IMR-90 (cell line): ENCODE data around the gene CHST8. TPM values are rescaled to one million over a fixed set of nuclear protein-coding genes. Genes with fewer than 3 reads are reported as not detected.

ENCODE experiments used
- ATAC-seq: fragments of 200-7000 bp; cut with Tn5 transposase; 2 replicates; pipeline ENCODE4 v1.9.1; 2020; ENCODE audit warnings: low read depth, mild to moderate bottlenecking, moderate library complexity
- BruUV-seq: library from RNA; stranded (reverse); fragments of 400-500 nt; replicated peaks from 2 replicates; lab custom pipeline; 2021; lab: Mats Ljungman, UMichigan
- CTCF ChIA-PET: fragments of 300-600 bp; formaldehyde crosslinking; extraction: SDS; loops from one replicate; lab custom pipeline; 2021; ENCODE audit warnings: antibody characterized with exemption; lab: Yijun Ruan, JAX
- POLR2A ChIA-PET: fragments of 300-600 bp; sonication (Branson Sonifier 250); formaldehyde crosslinking; loops from one replicate; lab custom pipeline; 2022; ENCODE audit warnings: antibody characterized with exemption; ENCODE audit not compliant: unreplicated experiment; lab: Charles Lee
- DNase-seq: peaks from one replicate; pipeline ENCODE4 v3.0.0; 2013
- H2AFZ ChIP-seq: replicated peaks from 2 replicates; pipeline ENCODE3; 2013; ENCODE audit warnings: low read length, mild to moderate bottlenecking; ENCODE audit not compliant: poor library complexity
- H2AK5ac ChIP-seq: 2 replicates; pipeline ENCODE4 v1.6.1; 2013; ENCODE audit warnings: low read depth, low read length, inconsistent platforms
- H2AK9ac ChIP-seq: replicated peaks from 2 replicates; pipeline ENCODE3; 2013; ENCODE audit warnings: mild to moderate bottlenecking, low read depth, low read length, moderate library complexity; ENCODE audit not compliant: poor library complexity
- H2BK120ac ChIP-seq: 2 replicates; pipeline ENCODE4 v1.6.1; 2013; ENCODE audit warnings: low read depth, low read length, inconsistent platforms
- H2BK15ac ChIP-seq: 3 replicates; pipeline ENCODE4 v1.6.1; 2013; ENCODE audit warnings: low read depth, low read length, inconsistent platforms
- H2BK20ac ChIP-seq: 2 replicates; pipeline ENCODE4 v1.6.1; 2013; ENCODE audit warnings: low read depth, mild to moderate bottlenecking, inconsistent platforms, low read length, moderate library complexity
- H2BK5ac ChIP-seq: 2 replicates; pipeline ENCODE4 v1.6.1; 2013; ENCODE audit warnings: mild to moderate bottlenecking, low read depth, low read length, inconsistent platforms; ENCODE audit not compliant: poor library complexity, severe bottlenecking
- H3K14ac ChIP-seq: replicated peaks from 2 replicates; pipeline ENCODE4 v1.6.1; 2013; ENCODE audit warnings: low read depth, low read length, inconsistent platforms
- H3K18ac ChIP-seq: 2 replicates; pipeline ENCODE4 v1.6.1; 2013; ENCODE audit warnings: low read depth, low read length, control low read depth
- H3K23ac ChIP-seq: 2 replicates; pipeline ENCODE4 v1.6.1; 2013; ENCODE audit warnings: low read depth, low read length, inconsistent platforms
- H3K27ac ChIP-seq: 2 replicates; pipeline ENCODE4 v1.5.1; 2013; ENCODE audit warnings: mild to moderate bottlenecking, control low read depth, low read length; ENCODE audit not compliant: insufficient read depth
- H3K27me3 ChIP-seq: 2 replicates; pipeline ENCODE4 v1.6.1; 2013; ENCODE audit warnings: low read length; ENCODE audit not compliant: control insufficient read depth, insufficient read depth
- H3K36me3 ChIP-seq: 2 replicates; pipeline ENCODE4 v1.6.1; 2013; ENCODE audit warnings: low read length, mixed read lengths; ENCODE audit not compliant: control insufficient read depth, insufficient read depth
- H3K4ac ChIP-seq: 2 replicates; pipeline ENCODE4 v1.6.1; 2013; ENCODE audit warnings: low read depth, low read length, inconsistent platforms
- H3K4me1 ChIP-seq: 2 replicates; pipeline ENCODE4 v1.6.1; 2013; ENCODE audit warnings: low read length, mixed read lengths; ENCODE audit not compliant: control insufficient read depth, insufficient read depth
- H3K4me2 ChIP-seq: 2 replicates; pipeline ENCODE4 v1.6.1; 2013; ENCODE audit warnings: low read depth, mild to moderate bottlenecking, control low read depth, low read length, moderate library complexity
- H3K4me3 ChIP-seq: 2 replicates; pipeline ENCODE4 v1.5.1; 2013; ENCODE audit warnings: low read depth, mild to moderate bottlenecking, control low read depth, low read length, moderate library complexity; ENCODE audit not compliant: insufficient read depth
- H3K56ac ChIP-seq: 2 replicates; pipeline ENCODE4 v1.6.1; 2013; ENCODE audit warnings: low read length, inconsistent platforms; ENCODE audit not compliant: insufficient read depth; ENCODE audit errors: extremely low read depth
- H3K79me1 ChIP-seq, 2 experiments: 2 replicates each; pipeline ENCODE4 v1.6.1; 2013; ENCODE audit warnings: low read length in 2 of 2, inconsistent platforms in 1 of 2, low read depth in 1 of 2
- H3K9ac ChIP-seq: 2 replicates; pipeline ENCODE4 v1.6.1; 2013; ENCODE audit warnings: low read depth, low read length, control low read depth
- H3K9me1 ChIP-seq: 2 replicates; pipeline ENCODE4 v1.6.1; 2013; ENCODE audit warnings: low read length, inconsistent platforms; ENCODE audit not compliant: insufficient read depth
- H3K9me3 ChIP-seq: 2 replicates; pipeline ENCODE4 v1.6.1; 2013; ENCODE audit warnings: low read length; ENCODE audit not compliant: control insufficient read depth, insufficient read depth
- H4K20me1 ChIP-seq: 2 replicates; pipeline ENCODE4 v1.6.1; 2013; ENCODE audit warnings: low read length, inconsistent platforms; ENCODE audit not compliant: insufficient read depth
- H4K5ac ChIP-seq: 2 replicates; pipeline ENCODE4 v1.6.1; 2013; ENCODE audit warnings: mild to moderate bottlenecking, low read depth, low read length, control low read depth
- H4K8ac ChIP-seq, 2 experiments: 2 replicates each; pipeline ENCODE4 v1.6.1; 2013; ENCODE audit warnings: low read depth in 2 of 2, low read length in 2 of 2, control low read depth in 1 of 2, inconsistent platforms in 1 of 2
- H4K91ac ChIP-seq: 2 replicates; pipeline ENCODE4 v1.6.1; 2013; ENCODE audit warnings: low read depth, low read length, inconsistent platforms; ENCODE audit not compliant: insufficient read depth
- CTCF ChIP-seq: conservative IDR thresholded peaks from 2 replicates; pipeline ENCODE4 v1.5.1; 2012; ENCODE audit warnings: mild to moderate bottlenecking, low read depth, low read length, improper control_type of control experiment
- ELK1 ChIP-seq: fragments of 150-350 bp; IDR thresholded peaks from 2 replicates; pipeline ENCODE4 v1.6.1; 2016; ENCODE audit warnings: low read depth, mild to moderate bottlenecking, low read length, moderate library complexity, borderline replicate concordance
- FOS ChIP-seq: fragments of 150-350 bp; IDR thresholded peaks from 2 replicates; pipeline ENCODE4 v1.6.1; 2016; ENCODE audit warnings: low read depth, low read length
- MAFK ChIP-seq: IDR thresholded peaks from 2 replicates; pipeline ENCODE4 v1.6.1; 2012; ENCODE audit warnings: low read depth, low read length, improper control_type of control experiment
- MXI1 ChIP-seq: IDR thresholded peaks from 2 replicates; pipeline ENCODE4 v1.6.1; 2012; ENCODE audit warnings: low read depth, mild to moderate bottlenecking, low read length, moderate library complexity, borderline replicate concordance
- NFE2L2 ChIP-seq: fragments of 150-350 bp; IDR thresholded peaks from 2 replicates; pipeline ENCODE4 v1.6.1; 2016; ENCODE audit warnings: low read depth, mild to moderate bottlenecking, low read length
- POLR2A ChIP-seq: IDR thresholded peaks from 2 replicates; pipeline ENCODE4 v1.6.1; 2012; ENCODE audit warnings: mild to moderate bottlenecking, low read depth, low read length
- RAD21 ChIP-seq: IDR thresholded peaks from 2 replicates; pipeline ENCODE4 v1.6.1; 2012; ENCODE audit warnings: low read length, improper control_type of control experiment
- RFX5 ChIP-seq: IDR thresholded peaks from 2 replicates; pipeline ENCODE4 v1.8.0; 2012; ENCODE audit warnings: low read depth, mild to moderate bottlenecking, low read length, moderate library complexity
- SMC3 ChIP-seq: fragments of 150-350 bp; IDR thresholded peaks from 2 replicates; pipeline ENCODE4 v1.6.1; 2016; ENCODE audit warnings: low read depth, mild to moderate bottlenecking, antibody characterized with exemption, low read length, moderate library complexity
- USF2 ChIP-seq: fragments of 150-350 bp; IDR thresholded peaks from 2 replicates; pipeline ENCODE4 v1.6.1; 2017; ENCODE audit warnings: mild to moderate bottlenecking, antibody characterized with exemption, low read length, low read depth
- WGBS, 2 experiments: methylation state at CpG; one replicate each; pipeline versions ENCODE4 v1.1.5 to v1.1.7; 2013; ENCODE audit warnings: missing lambda C conversion rate in 2 of 2; ENCODE audit not compliant: insufficient read length in 1 of 2; ENCODE audit errors: extremely low coverage in 2 of 2; 5-methylcytosine and 5-hydroxymethylcytosine counted together
- dilution Hi-C: fragments of 300-500 bp; cut with HindIII; formaldehyde crosslinking; loops from one replicate; pipeline ENCODE4 v1.14.3; 2018; ENCODE audit warnings: low sequenced_read_pairs; ENCODE audit not compliant: unreplicated experiment
- in situ Hi-C: fragments of 300-500 bp; cut with MboI; formaldehyde crosslinking; loops from 3 replicates; pipeline ENCODE4 v1.14.3; 2019; ENCODE audit warnings: low sequenced_read_pairs, inconsistent platforms, mixed read lengths
- intact Hi-C: fragments of 100-400 bp; cut with micrococcal nuclease; formaldehyde crosslinking; loops from 2 replicates; pipeline ENCODE4 v1.10.0; 2022
- polyA plus RNA-seq, 3 experiments: library from polyadenylated mRNA; depleted of rRNA; stranded (reverse); fragments of >200 nt; gene quantifications; 2 replicates each; pipeline ENCODE4 v1.2.3, GENCODE V29; 2012; ENCODE audit warnings: low replicate concordance in 1 of 3
- total RNA-seq: library from RNA; depleted of rRNA; stranded (reverse); fragments of >200 nt; gene quantifications from 2 replicates; pipeline ENCODE4 v1.2.3, GENCODE V29; 2012

The CHST8 gene
- total and polyA plus RNA-seq, 2 of the 4 experiments (the other 2 are of a cell fraction), result not detected

- Histone ChIP-seq H4K20me1 (no peaks in the 10 kb centered on the region), H3K18ac (no peak overlapping the region), H2AFZ (no peak overlapping the region), H3K9ac (no peak overlapping the region), H3K27me3 (no peaks in the 10 kb centered on the region), H4K5ac (no peak overlapping the region), H3K4me3 (no peak overlapping the region), H3K4me2 (no peak overlapping the region), H2AK5ac (no peak overlapping the region), H3K56ac (no peak overlapping the region), H3K79me1 (no peaks in the 10 kb centered on the region), H2BK120ac (no peak overlapping the region), H3K9me1 (no peaks in the 10 kb centered on the region), H3K14ac (no peak overlapping the region), H3K36me3 (no peaks in the 10 kb centered on the region), H4K91ac (no peak overlapping the region), H4K8ac (no peak overlapping the region), H3K23ac (no peak overlapping the region), H2BK5ac (no peak overlapping the region), H3K4ac (no peak overlapping the region), H2BK20ac (no peak overlapping the region), H3K9me3 (no peaks in the 10 kb centered on the region), H2BK15ac (no peak overlapping the region), H3K27ac (no peak overlapping the region), H3K4me1 (no peaks in the 10 kb centered on the region), H2AK9ac (no peak overlapping the region)
- dilution Hi-C loops (no loop called here), intact Hi-C loops (no loop called here), in situ Hi-C loops (no loop called here)
- no peak for DNase-seq
- BruUV-seq, result no TSS peak
- ATAC-seq, result no peak
- ChIA-PET POLR2A (no interaction called here), CTCF (no interaction called here)
- WGBS, 2 experiments, result no CpG with 5 or more reads among the region's 10 CpGs
- TF ChIP-seq MXI1 (no peak), RFX5 (no peak), POLR2A (no peak), SMC3 (no peak), USF2 (no peak), NFE2L2 (no peak), MAFK (no peak), FOS (no peak), RAD21 (no peak), CTCF (no peak), ELK1 (no peak)
Observed at GRCh38 chr19:33673996-33674625, 52.4 kb downstream of the CHST8 start.
